A549 (cell line): ENCODE results near the gene PLA2G2E. TPM values are rescaled to one million over a fixed set of nuclear protein-coding genes. Genes with fewer than 3 reads are reported as not detected.

ENCODE experiments used
- ATAC-seq, 2 experiments: fragments of 200-7000 bp in 1 of 2; fragments of >200 bp in 1 of 2; cut with Nextera tagmentation in 1 of 2; cut with Tn5 transposase in 1 of 2; 3 replicates each; pipeline versions ENCODE4 v1.8.0 to v1.9.1; 2018 to 2020; ENCODE audit warnings: mild to moderate bottlenecking in 1 of 2, moderate library complexity in 1 of 2
- CTCF ChIA-PET: fragments of 300-600 bp; sonication (Branson Sonifier 250); formaldehyde crosslinking; extraction: SDS; loops from one replicate; lab custom pipeline; 2021; ENCODE audit warnings: antibody characterized with exemption, inconsistent platforms; lab: Yijun Ruan, JAX
- POLR2A ChIA-PET: fragments of 350-600 bp; formaldehyde crosslinking; extraction: SDS; loops from one replicate; lab custom pipeline; 2021; ENCODE audit warnings: antibody characterized with exemption, inconsistent platforms; lab: Yijun Ruan, JAX
- DNase-seq, 2 experiments: peaks; one replicate each; pipeline versions ENCODE4 v3.0.0 to v3.0.0-alpha.2; 2011 to 2016; ENCODE audit warnings: low read depth in 1 of 2, low spot score in 1 of 2
- FAIRE-seq: peaks from 2 replicates; lab custom pipeline; 2011; peaks lifted over from hg19 to GRCh38; lab: Jason Lieb, UNC
- H3K27ac ChIP-seq, 2 experiments: fragments of >200 bp; sonication (Bioruptor Twin); formaldehyde crosslinking; 3 replicates each; pipeline ENCODE4 v1.5.1; 2016 to 2017
- H3K4me1 ChIP-seq: fragments of >200 bp; sonication (Bioruptor Twin); formaldehyde crosslinking; 3 replicates; pipeline ENCODE4 v1.6.1; 2016
- H3K4me2 ChIP-seq: fragments of >200 bp; sonication (Bioruptor Twin); formaldehyde crosslinking; 3 replicates; pipeline ENCODE4 v1.6.1; 2016
- H3K4me3 ChIP-seq: fragments of >200 bp; sonication (Bioruptor Twin); formaldehyde crosslinking; 3 replicates; pipeline ENCODE4 v1.5.1; 2016
- H3K9me3 ChIP-seq: fragments of >200 bp; sonication (Bioruptor Twin); formaldehyde crosslinking; 3 replicates; pipeline ENCODE4 v1.6.1; 2016
- BCL3 ChIP-seq: fragments of >200 bp; sonication (Bioruptor Twin); formaldehyde crosslinking; IDR thresholded peaks from 3 replicates; pipeline ENCODE4 v1.6.1; 2016
- BHLHE40 ChIP-seq: IDR thresholded peaks from 2 replicates; pipeline ENCODE4 v1.6.1; 2012; ENCODE audit warnings: low read depth, low read length, inconsistent platforms
- CEBPB ChIP-seq, 2 experiments: fragments of >200 bp in 1 of 2; sonication (Bioruptor Twin) in 1 of 2; formaldehyde crosslinking in 1 of 2; IDR thresholded peaks; 2 replicates each; pipeline ENCODE4 v1.6.1; 2012 to 2016
- EHF ChIP-seq: fragments of 250-450 bp; sonication (Bioruptor Pico); IDR thresholded peaks from 2 replicates; pipeline ENCODE4 v1.5.0; 2020; ENCODE audit warnings: mild to moderate bottlenecking
- EP300 ChIP-seq, 2 experiments: fragments of >200 bp; sonication (Bioruptor Twin); formaldehyde crosslinking; IDR thresholded peaks; 2 replicates in 1 of 2; 3 replicates in 1 of 2; pipeline ENCODE4 v1.6.1; 2016 to 2017
- ESRRA ChIP-seq: fragments of 150-350 bp; IDR thresholded peaks from 2 replicates; pipeline ENCODE4 v1.6.1; 2014; ENCODE audit warnings: mild to moderate bottlenecking, low read length, borderline replicate concordance
- FOSB ChIP-seq: fragments of 250-450 bp; sonication (Bioruptor Pico); IDR thresholded peaks from 2 replicates; pipeline ENCODE4 v1.5.0; 2020; ENCODE audit warnings: mild to moderate bottlenecking, moderate library complexity
- FOSL2 ChIP-seq, 2 experiments: fragments of 450-650 bp in 1 of 2; fragments of >200 bp in 1 of 2; sonication (Bioruptor Twin) in 1 of 2; formaldehyde crosslinking; IDR thresholded peaks; 2 replicates each; pipeline versions ENCODE4 v1.5.0 to v1.6.1; 2016 to 2020; ENCODE audit warnings: mild to moderate bottlenecking in 1 of 2, moderate library complexity in 1 of 2
- HDAC2 ChIP-seq: fragments of 200-600 bp; sonication (generic); IDR thresholded peaks from 2 replicates; pipeline ENCODE4 v1.6.1; 2016
- JUN ChIP-seq, 2 experiments: fragments of >200 bp; sonication (Bioruptor Twin); formaldehyde crosslinking; IDR thresholded peaks; 2 replicates in 1 of 2; 3 replicates in 1 of 2; pipeline ENCODE4 v1.6.1; 2016 to 2017
- JUNB ChIP-seq: fragments of >200 bp; sonication (Bioruptor Twin); formaldehyde crosslinking; IDR thresholded peaks from 2 replicates; pipeline ENCODE4 v1.6.1; 2016
- KDM1A ChIP-seq: fragments of 200-600 bp; sonication (generic); IDR thresholded peaks from 2 replicates; pipeline ENCODE4 v1.6.1; 2016; ENCODE audit warnings: low read depth, mild to moderate bottlenecking
- MAX ChIP-seq: IDR thresholded peaks from 2 replicates; pipeline ENCODE4 v1.6.1; 2012
- PHF8 ChIP-seq: fragments of 200-600 bp; sonication (generic); IDR thresholded peaks from 2 replicates; pipeline ENCODE4 v1.6.1; 2016; ENCODE audit warnings: low read depth, mild to moderate bottlenecking, antibody characterized with exemption, moderate library complexity, borderline replicate concordance
- POLR2AphosphoS2 ChIP-seq: conservative IDR thresholded peaks from 2 replicates; pipeline ENCODE4 v1.6.1; 2012; ENCODE audit warnings: low read length, improper control_type of control experiment, inconsistent platforms
- RARB ChIP-seq: fragments of 250-450 bp; sonication (Bioruptor Pico); IDR thresholded peaks from 2 replicates; pipeline ENCODE4 v1.8.0; 2021; ENCODE audit warnings: mild to moderate bottlenecking, moderate library complexity
- RCOR1 ChIP-seq: fragments of 150-350 bp; IDR thresholded peaks from 2 replicates; pipeline ENCODE4 v1.6.1; 2014; ENCODE audit warnings: antibody characterized with exemption, low read length, low read depth
- RFX5 ChIP-seq: fragments of 450-650 bp; IDR thresholded peaks from 2 replicates; pipeline ENCODE4 v1.7.1; 2014; ENCODE audit warnings: antibody characterized with exemption, mild to moderate bottlenecking, moderate library complexity
- SMC3 ChIP-seq: fragments of >200 bp; sonication (Bioruptor Twin); formaldehyde crosslinking; IDR thresholded peaks from 3 replicates; pipeline ENCODE4 v1.6.1; 2018; ENCODE audit warnings: inconsistent platforms
- SREBF2 ChIP-seq: fragments of 450-650 bp; IDR thresholded peaks from 2 replicates; pipeline ENCODE4 v1.6.1; 2014; ENCODE audit warnings: mild to moderate bottlenecking, moderate library complexity
- TFCP2L1 ChIP-seq: fragments of 250-450 bp; sonication (Bioruptor Pico); IDR thresholded peaks from 2 replicates; pipeline ENCODE4 v1.5.0; 2021; ENCODE audit warnings: mild to moderate bottlenecking
- TP53 ChIP-seq: fragments of 250-450 bp; sonication (Bioruptor Pico); IDR thresholded peaks from 2 replicates; pipeline ENCODE4 v1.5.0; 2021; ENCODE audit warnings: mild to moderate bottlenecking, moderate library complexity
- ZFP36 ChIP-seq: fragments of 450-650 bp; IDR thresholded peaks from 2 replicates; pipeline ENCODE4 v1.6.1; 2014; ENCODE audit warnings: borderline replicate concordance; ENCODE audit not compliant: partially characterized antibody
- WGBS: methylation state at CpG from one replicate; pipeline ENCODE4 v1.1.6; 2017; ENCODE audit errors: missing lambda C conversion rate; 5-methylcytosine and 5-hydroxymethylcytosine counted together
- polyA plus RNA-seq, 4 experiments: library from polyadenylated mRNA; depleted of rRNA in 3 of 4; stranded (reverse); fragments of >200 nt; fragmentation: RNase III in 1 of 4; extraction: RNeasy Plus Mini Kit Qiagen cat#74134 plus additional on column Dnase treatment in 1 of 4; gene quantifications; 2 replicates in 3 of 4; 3 replicates in 1 of 4; pipeline ENCODE4 v1.2.3, GENCODE V29; 2011 to 2017
- TF ChIP-seq, protein P1 (sequence below): fragments of 200-600 bp; sonication (generic); IDR thresholded peaks from 2 replicates; pipeline ENCODE4 v1.6.1; 2016; ENCODE audit warnings: antibody characterized with exemption, mild to moderate bottlenecking, moderate library complexity
- TF ChIP-seq, protein P2 (sequence below): IDR thresholded peaks from 2 replicates; pipeline ENCODE4 v1.6.1; 2012; ENCODE audit warnings: low read depth, borderline replicate concordance
- TF ChIP-seq, protein P3 (sequence below): fragments of >200 bp; sonication (Bioruptor Twin); formaldehyde crosslinking; IDR thresholded peaks from 2 replicates; pipeline ENCODE4 v1.6.1; 2016

The PLA2G2E gene
- polyA plus RNA-seq, 2 of the 4 experiments (the other 2 are of a cell fraction): not detected

DNA sequence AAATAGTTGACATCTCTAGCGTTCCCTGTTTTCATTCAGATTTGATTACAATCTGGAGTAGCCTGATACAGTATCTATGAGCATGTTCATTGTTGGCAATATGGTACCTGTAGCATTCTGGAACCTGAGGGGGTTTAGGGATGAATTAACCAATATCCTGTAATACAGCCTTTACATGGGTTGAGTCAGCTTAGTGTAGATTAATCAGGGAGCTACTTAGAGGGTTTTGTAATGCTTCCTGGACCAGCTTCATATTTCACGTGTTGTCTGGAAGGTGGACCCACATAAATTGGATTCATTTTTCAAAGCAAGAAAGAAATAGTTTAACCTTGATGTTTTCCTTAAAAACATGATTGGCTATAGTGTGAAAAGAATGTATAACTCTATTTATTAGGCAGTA lies 37.6 kb downstream of the PLA2G2E start:
- Histone ChIP-seq H3K4me2 (no peak overlapping the region), H3K9me3 (no peaks in the 10 kb centered on the region), H3K4me3 (no peak overlapping the region), H3K27ac (no peak overlapping the region), H3K4me1 (peaks cover 11% of the 10 kb centered on the region; the same call in 2 of the 3 replicates)
- ChIA-PET CTCF (no interaction called here), POLR2A (no interaction called here)
- DNase-seq: no peak
- no peak for FAIRE-seq
- WGBS: 83% methylated on average over 2 of the region's 2 CpGs
- no peak for ATAC-seq
- TF ChIP-seq FOSB (CRISPR knock-in tag): no peak
- TF ChIP-seq POLR2AphosphoS2: no peak
- TF ChIP-seq, protein P1, sequence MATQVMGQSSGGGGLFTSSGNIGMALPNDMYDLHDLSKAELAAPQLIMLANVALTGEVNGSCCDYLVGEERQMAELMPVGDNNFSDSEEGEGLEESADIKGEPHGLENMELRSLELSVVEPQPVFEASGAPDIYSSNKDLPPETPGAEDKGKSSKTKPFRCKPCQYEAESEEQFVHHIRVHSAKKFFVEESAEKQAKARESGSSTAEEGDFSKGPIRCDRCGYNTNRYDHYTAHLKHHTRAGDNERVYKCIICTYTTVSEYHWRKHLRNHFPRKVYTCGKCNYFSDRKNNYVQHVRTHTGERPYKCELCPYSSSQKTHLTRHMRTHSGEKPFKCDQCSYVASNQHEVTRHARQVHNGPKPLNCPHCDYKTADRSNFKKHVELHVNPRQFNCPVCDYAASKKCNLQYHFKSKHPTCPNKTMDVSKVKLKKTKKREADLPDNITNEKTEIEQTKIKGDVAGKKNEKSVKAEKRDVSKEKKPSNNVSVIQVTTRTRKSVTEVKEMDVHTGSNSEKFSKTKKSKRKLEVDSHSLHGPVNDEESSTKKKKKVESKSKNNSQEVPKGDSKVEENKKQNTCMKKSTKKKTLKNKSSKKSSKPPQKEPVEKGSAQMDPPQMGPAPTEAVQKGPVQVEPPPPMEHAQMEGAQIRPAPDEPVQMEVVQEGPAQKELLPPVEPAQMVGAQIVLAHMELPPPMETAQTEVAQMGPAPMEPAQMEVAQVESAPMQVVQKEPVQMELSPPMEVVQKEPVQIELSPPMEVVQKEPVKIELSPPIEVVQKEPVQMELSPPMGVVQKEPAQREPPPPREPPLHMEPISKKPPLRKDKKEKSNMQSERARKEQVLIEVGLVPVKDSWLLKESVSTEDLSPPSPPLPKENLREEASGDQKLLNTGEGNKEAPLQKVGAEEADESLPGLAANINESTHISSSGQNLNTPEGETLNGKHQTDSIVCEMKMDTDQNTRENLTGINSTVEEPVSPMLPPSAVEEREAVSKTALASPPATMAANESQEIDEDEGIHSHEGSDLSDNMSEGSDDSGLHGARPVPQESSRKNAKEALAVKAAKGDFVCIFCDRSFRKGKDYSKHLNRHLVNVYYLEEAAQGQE: no peak
- no peak for TF ChIP-seq HDAC2
- no peak for TF ChIP-seq RARB (CRISPR knock-in tag)
- TF ChIP-seq ESRRA: no peak
- no peak for TF ChIP-seq PHF8
- no peak for TF ChIP-seq SMC3
- TF ChIP-seq KDM1A: no peak
- TF ChIP-seq JUNB: no peak
- TF ChIP-seq TFCP2L1 (CRISPR knock-in tag): no peak
- TF ChIP-seq JUN (IDR thresholded peaks at IDR 0.05): no peak
- TF ChIP-seq BHLHE40: no peak
- no peak for TF ChIP-seq BCL3

GRCh38 chr1:19884312-19884711 lies 39.1 kb downstream of the PLA2G2E start:
- H3K4me3 ChIP-seq: no peak overlapping the region
- 82% methylated on average over 2 of the region's 2 CpGs for WGBS
- DNase-seq (no peak), FAIRE-seq (no peak), ATAC-seq (no peak)
- peak overlapping the region; percentile 98 for H3K4me2 ChIP-seq
- ChIA-PET POLR2A (no interaction called here), CTCF (interaction anchor here (1.1 to 4.6 kb wide), 3 partner anchors 10 to 169 kb away, joined by 3 to 27 read pairs (median 3); no protein-coding TSS in a partner anchor)
- no peaks in the 10 kb centered on the region for H3K9me3 ChIP-seq
- no peak for TF ChIP-seq ZFP36
- TF ChIP-seq CEBPB (IDR thresholded peaks at IDR 0.05): no peak
- no peak for TF ChIP-seq RCOR1
- no peak for TF ChIP-seq EP300 (IDR thresholded peaks at IDR 0.05)
- no peak for TF ChIP-seq MAX
- no peak for TF ChIP-seq FOSL2 (IDR thresholded peaks at IDR 0.05)
- no peak for TF ChIP-seq FOSL2 (CRISPR knock-in tag; IDR thresholded peaks at IDR 0.05)
- no peak for TF ChIP-seq EHF (CRISPR knock-in tag)
- TF ChIP-seq BHLHE40: no peak
- no peak for TF ChIP-seq PHF8
- no peak for TF ChIP-seq TFCP2L1 (CRISPR knock-in tag)
- no peak for TF ChIP-seq TP53 (CRISPR knock-in tag)
- no peak for TF ChIP-seq KDM1A
- no peak for TF ChIP-seq RFX5
- TF ChIP-seq, protein P2, sequence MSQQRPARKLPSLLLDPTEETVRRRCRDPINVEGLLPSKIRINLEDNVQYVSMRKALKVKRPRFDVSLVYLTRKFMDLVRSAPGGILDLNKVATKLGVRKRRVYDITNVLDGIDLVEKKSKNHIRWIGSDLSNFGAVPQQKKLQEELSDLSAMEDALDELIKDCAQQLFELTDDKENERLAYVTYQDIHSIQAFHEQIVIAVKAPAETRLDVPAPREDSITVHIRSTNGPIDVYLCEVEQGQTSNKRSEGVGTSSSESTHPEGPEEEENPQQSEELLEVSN: no peak
- TF ChIP-seq FOSB (CRISPR knock-in tag): no peak
- TF ChIP-seq JUN (IDR thresholded peaks at IDR 0.05): no peak
- TF ChIP-seq, protein P3, sequence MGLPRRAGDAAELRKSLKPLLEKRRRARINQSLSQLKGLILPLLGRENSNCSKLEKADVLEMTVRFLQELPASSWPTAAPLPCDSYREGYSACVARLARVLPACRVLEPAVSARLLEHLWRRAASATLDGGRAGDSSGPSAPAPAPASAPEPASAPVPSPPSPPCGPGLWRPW: no peak
- TF ChIP-seq SREBF2: no peak
- H3K4me1 ChIP-seq: peaks cover 11% of the 10 kb centered on the region; the same call in 2 of the 3 replicates
- no peak overlapping the region for H3K27ac ChIP-seq
